Measurements from ENCODE around the gene SLC9A3. TPM values are rescaled to one million over a fixed set of nuclear protein-coding genes. Genes with fewer than 3 reads are reported as not detected.

The SLC9A3 gene
- total RNA-seq, 4 donors from 2014 or later: 5.9 to 8.2 (median 7.6) TPM

DNA sequence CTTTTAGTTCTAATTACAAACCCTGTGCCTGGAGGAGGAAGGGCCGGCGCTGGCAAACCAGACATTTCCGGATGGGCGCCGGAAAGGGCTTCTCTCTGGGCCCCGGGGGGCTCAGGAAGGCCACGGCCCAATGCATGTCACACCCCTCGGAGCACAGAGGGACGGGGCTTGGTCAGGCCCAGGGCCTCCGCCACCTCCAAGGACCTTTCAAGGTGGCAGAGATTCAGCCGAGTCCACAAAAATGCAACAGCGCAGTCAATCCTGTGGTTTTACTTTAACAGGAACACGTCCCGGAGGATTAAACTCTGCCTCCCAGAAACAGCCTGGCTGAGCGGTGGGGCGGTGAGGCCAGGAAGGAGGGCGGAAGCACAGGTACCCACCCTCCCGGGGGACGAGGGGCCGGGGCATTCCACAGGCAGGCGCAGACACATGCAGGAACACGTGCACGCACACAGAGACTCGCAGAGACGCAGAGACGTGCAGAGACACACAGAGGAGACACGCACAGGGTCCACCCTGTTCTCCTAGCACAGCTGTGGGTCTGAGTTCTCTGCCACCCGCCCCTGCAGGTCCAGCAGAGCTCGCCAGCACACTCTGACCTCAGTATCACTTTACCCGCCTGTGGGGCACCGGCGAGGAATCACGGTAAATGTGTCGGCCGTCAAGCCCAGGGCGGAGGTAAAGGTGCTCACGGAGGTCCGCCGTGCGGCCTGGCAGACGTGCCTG lies 23.0 kb downstream of the SLC9A3 start:
- TF ChIP-seq, protein P1, sequence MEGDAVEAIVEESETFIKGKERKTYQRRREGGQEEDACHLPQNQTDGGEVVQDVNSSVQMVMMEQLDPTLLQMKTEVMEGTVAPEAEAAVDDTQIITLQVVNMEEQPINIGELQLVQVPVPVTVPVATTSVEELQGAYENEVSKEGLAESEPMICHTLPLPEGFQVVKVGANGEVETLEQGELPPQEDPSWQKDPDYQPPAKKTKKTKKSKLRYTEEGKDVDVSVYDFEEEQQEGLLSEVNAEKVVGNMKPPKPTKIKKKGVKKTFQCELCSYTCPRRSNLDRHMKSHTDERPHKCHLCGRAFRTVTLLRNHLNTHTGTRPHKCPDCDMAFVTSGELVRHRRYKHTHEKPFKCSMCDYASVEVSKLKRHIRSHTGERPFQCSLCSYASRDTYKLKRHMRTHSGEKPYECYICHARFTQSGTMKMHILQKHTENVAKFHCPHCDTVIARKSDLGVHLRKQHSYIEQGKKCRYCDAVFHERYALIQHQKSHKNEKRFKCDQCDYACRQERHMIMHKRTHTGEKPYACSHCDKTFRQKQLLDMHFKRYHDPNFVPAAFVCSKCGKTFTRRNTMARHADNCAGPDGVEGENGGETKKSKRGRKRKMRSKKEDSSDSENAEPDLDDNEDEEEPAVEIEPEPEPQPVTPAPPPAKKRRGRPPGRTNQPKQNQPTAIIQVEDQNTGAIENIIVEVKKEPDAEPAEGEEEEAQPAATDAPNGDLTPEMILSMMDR (IDR thresholded peaks at IDR 0.05): no peak
- TF ChIP-seq POLR2A (IDR thresholded peaks at IDR 0.05): no peak
- WGBS, 2 donors: 59 to 63% methylated on average over 32 to 41 of the region's 41 CpGs
- Histone ChIP-seq H3K4me3 (replicated peaks in 1 of 3) (no peak overlapping the region), H3K4me1 (peaks cover 0 to 12% of the 10 kb centered on the region in 2 donors), H3K27ac (no peak overlapping the region), H3K27me3 (no peaks in the 10 kb centered on the region), H3K9me3 (no peaks in the 10 kb centered on the region), H3K36me3 (no peaks in the 10 kb centered on the region)
- DNase-seq: no peak
- intact Hi-C loops (cut with DNase I): no loop called here

DNA sequence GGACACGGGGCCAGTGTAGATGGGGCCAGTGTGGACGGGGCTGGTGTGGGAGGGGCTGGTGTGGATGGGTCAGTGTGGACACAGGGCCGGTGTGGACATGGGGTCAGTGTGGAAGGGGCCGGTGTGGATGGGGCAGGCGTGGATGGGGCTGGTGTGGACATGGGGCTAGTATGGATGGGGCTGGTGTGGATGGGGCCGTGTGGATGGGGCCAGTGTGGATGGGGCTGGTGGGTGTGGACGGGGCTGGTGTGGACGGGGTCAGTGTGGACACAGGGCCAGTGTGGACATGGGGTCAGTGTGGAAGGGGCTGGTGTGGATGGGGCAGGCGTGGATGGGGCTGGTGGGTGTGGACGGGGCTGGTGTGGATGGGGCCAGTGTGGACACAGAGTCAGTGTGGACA lies 23.8 kb downstream of the SLC9A3 start:
- intact Hi-C loops (cut with DNase I): no loop called here
- 88 to 94% methylated on average over 10 of the region's 10 CpGs for WGBS, 2 donors

DNA sequence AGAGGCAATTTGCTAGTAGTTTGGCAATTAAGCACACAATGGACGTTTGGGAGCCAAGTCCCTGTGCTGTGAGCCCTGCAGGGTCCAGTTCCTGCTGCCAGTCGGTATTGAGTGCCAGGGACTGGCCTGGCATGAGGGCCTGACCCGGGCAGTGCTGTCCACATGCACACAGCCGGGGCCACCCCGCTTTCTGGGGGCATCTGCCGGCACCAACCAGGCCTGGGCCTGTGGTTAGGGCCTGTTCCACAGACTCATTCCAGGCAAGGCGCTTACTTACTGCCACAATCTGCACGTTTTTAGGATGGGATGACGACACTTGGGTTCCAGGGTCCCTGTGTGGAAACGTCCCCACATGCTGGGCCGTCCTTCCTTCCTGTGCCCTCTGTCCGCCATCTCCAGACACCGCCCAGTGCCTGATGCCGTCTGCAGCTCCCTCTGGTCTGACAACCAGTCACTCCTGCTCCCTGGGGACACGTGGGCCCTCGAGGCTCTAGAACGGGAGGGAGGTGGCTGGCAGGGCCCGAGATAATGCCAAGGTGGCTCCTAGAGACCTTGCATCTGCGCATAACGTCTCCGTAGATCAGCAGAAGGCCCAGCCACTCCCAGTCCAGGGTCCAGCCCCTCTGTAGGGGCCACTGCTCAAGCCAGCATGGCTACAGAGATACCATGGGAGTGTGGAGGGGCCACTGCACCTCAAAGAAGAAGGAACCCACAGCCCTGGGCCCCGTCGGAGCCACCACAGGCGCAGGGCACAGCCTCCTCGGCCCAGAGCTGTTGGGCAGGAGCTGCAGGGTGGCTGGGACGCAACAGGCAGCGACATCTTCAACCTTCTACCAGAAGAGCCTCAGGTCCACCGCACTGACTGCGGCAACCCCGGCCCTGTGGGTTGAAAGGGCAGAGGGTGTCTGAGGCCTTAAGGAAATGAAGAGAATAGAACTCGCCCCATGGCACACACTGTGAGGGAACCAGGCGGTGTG lies 24.7 kb downstream of the SLC9A3 start:
- Histone ChIP-seq H3K4me3 (replicated peaks in 1 of 3) (no peak overlapping the region), H3K36me3 (no peaks in the 10 kb centered on the region), H3K9me3 (no peaks in the 10 kb centered on the region), H3K4me1 (peaks cover 0 to 12% of the 10 kb centered on the region in 2 donors), H3K27ac (no peak overlapping the region), H3K27me3 (no peaks in the 10 kb centered on the region)
- WGBS, 2 donors: 93 to 95% methylated on average over 20 to 24 of the region's 32 CpGs
- DNase-seq: no peak
- TF ChIP-seq POLR2A (IDR thresholded peaks at IDR 0.05): no peak
- TF ChIP-seq, protein P1 (IDR thresholded peaks at IDR 0.05): no peak
- intact Hi-C loops (cut with DNase I): no loop called here

More for the DNA sequence above, 23.8 kb downstream of the SLC9A3 start:
- no peak overlapping the region for H3K27ac ChIP-seq
- no peak overlapping the region for H3K4me3 ChIP-seq (replicated peaks in 1 of 3)
- no peaks in the 10 kb centered on the region for H3K27me3 ChIP-seq
- peaks cover 0 to 12% of the 10 kb centered on the region in 2 donors for H3K4me1 ChIP-seq
- no peaks in the 10 kb centered on the region for H3K36me3 ChIP-seq
- no peaks in the 10 kb centered on the region for H3K9me3 ChIP-seq
- TF ChIP-seq, protein P1 (IDR thresholded peaks at IDR 0.05): no peak
- TF ChIP-seq POLR2A (IDR thresholded peaks at IDR 0.05): no peak
- no peak for DNase-seq

DNA sequence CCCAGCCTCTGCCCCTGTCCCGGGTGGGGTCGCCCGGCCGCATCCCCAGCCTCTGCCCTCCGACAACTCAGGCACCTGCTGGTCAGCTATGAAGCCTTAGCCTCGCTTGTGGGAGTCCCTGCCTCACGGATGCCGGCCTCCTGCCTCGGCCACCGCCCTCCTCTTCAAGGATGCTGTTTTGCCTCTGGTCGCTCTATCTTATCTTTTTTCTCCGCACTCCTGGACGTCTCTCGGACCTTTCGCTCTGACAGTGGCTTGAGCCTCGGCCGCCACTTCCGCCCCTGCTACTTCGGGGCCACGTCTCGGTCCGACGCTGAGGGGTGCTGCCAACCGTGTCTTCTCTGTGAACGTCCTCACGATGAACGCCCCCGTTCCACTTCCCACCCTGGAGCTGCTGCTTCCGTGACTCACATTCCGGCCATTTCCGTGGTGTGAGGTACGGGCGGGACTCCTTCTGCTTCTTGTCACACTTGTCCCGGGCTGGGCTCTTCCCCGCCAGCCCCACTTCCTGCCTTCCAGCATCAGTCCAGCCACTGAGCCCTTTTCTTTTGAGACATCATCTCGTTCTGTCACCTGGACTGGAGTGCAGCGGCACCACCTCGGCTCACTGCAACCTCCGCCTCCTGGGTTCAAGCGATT lies 26.3 kb downstream of the SLC9A3 start:
- 79 to 85% methylated on average over 40 of the region's 40 CpGs for WGBS, 2 donors
- intact Hi-C loops (cut with DNase I): no loop called here
- TF ChIP-seq, protein P1 (IDR thresholded peaks at IDR 0.05): no peak
- TF ChIP-seq POLR2A (IDR thresholded peaks at IDR 0.05): no peak
- Histone ChIP-seq H3K4me3 (replicated peaks in 1 of 3) (no peak overlapping the region), H3K4me1 (peaks cover 0 to 12% of the 10 kb centered on the region in 2 donors), H3K27ac (no peak overlapping the region), H3K9me3 (no peaks in the 10 kb centered on the region), H3K36me3 (no peaks in the 10 kb centered on the region), H3K27me3 (no peaks in the 10 kb centered on the region)
- DNase-seq: no peak
